D721Med (cell line): Measurements from ENCODE around the gene CORO2B.
A peak's percentile ranks its signal among the peaks of the same experiment; 100 is the strongest.

Experiments
- DNase-seq: peaks from one replicate; pipeline ENCODE4 v3.0.0; 2011; ENCODE audit warnings: low spot score; ENCODE audit not compliant: insufficient read length
- FAIRE-seq: peaks from 2 replicates; lab custom pipeline; 2011; peaks lifted over from hg19 to GRCh38; lab: Jason Lieb, UNC
- TF ChIP-seq, protein P1 (sequence below): IDR thresholded peaks from 2 replicates; pipeline ENCODE4 v1.5.1; 2012; ENCODE audit warnings: mild to moderate bottlenecking, control low read depth; ENCODE audit not compliant: insufficient read depth; ENCODE audit errors: missing control alignments

CORO2B gene

DNA sequence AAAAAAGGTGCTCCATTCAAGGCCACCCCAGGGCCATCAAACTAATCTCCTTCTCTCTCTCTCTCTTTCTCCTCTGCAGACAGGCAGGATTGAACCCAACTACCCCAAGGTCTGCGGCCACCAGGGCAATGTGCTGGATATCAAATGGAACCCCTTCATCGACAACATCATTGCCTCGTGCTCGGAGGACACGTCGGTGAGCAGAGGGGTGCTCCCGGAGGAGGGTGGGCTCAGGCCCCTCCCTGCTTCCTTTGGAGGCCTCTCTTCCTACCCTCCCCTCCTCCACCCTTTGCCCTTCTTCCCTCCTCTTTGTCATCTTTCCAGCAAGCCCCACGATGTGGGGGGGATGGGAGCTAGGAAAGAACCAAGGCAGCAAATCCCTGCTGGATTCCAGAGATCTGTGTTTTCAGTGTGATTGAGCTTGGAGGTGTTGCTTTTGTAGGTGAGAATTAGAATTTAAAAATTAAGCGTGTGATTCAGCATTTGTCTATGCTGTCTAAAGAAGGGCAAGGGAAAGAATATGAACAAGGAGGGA lies 116.3 kb downstream of the CORO2B start:
- FAIRE-seq: no peak
- DNase-seq: no peak
- TF ChIP-seq, protein P1, sequence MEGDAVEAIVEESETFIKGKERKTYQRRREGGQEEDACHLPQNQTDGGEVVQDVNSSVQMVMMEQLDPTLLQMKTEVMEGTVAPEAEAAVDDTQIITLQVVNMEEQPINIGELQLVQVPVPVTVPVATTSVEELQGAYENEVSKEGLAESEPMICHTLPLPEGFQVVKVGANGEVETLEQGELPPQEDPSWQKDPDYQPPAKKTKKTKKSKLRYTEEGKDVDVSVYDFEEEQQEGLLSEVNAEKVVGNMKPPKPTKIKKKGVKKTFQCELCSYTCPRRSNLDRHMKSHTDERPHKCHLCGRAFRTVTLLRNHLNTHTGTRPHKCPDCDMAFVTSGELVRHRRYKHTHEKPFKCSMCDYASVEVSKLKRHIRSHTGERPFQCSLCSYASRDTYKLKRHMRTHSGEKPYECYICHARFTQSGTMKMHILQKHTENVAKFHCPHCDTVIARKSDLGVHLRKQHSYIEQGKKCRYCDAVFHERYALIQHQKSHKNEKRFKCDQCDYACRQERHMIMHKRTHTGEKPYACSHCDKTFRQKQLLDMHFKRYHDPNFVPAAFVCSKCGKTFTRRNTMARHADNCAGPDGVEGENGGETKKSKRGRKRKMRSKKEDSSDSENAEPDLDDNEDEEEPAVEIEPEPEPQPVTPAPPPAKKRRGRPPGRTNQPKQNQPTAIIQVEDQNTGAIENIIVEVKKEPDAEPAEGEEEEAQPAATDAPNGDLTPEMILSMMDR: no peak

DNA sequence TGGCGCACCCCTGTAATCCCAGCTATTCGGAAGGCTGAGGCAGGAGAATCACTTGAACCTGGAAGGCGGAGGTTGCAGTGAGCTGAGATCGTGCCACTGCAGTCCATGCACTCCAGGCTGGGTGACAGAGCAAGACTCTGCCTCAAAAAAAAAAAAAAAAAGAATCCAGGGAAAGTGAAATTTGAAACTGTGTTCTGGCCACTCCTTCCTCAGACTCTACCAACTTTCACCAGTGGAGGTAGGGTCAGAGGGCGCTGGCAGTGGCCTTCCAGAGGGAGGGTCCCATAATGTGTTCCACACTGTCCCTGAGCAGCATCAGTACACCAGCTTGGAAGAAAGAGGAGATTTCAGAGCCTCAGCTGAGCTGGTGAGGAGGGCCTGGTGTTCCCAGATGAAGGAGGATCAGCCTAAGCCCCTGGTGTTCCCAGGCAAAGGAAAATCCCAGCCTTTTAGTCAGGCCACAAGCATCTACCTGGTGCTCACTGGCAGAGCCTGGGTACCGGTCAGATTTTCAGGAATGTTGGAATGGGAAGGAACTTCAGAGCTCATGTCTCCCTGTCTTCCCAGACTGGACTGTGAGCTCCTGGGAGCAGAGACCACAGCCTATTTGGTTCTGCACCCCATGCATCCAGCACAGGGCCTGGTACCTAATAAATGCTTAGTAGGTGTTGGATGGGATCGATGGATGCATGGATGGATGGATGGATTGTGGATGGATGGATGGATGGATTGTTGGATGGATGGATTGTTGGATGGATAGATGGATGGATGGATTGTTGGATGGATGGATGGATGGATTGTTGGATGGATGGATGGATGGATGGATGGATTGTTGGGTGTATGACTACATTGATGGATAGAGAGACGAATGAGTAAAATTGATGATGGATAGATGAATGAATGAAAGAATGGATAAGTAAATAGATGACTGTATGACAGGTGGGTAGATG lies 117.9 kb downstream of the CORO2B start:
- TF ChIP-seq, protein P1: no peak
- no peak for FAIRE-seq
- DNase-seq: no peak

DNA sequence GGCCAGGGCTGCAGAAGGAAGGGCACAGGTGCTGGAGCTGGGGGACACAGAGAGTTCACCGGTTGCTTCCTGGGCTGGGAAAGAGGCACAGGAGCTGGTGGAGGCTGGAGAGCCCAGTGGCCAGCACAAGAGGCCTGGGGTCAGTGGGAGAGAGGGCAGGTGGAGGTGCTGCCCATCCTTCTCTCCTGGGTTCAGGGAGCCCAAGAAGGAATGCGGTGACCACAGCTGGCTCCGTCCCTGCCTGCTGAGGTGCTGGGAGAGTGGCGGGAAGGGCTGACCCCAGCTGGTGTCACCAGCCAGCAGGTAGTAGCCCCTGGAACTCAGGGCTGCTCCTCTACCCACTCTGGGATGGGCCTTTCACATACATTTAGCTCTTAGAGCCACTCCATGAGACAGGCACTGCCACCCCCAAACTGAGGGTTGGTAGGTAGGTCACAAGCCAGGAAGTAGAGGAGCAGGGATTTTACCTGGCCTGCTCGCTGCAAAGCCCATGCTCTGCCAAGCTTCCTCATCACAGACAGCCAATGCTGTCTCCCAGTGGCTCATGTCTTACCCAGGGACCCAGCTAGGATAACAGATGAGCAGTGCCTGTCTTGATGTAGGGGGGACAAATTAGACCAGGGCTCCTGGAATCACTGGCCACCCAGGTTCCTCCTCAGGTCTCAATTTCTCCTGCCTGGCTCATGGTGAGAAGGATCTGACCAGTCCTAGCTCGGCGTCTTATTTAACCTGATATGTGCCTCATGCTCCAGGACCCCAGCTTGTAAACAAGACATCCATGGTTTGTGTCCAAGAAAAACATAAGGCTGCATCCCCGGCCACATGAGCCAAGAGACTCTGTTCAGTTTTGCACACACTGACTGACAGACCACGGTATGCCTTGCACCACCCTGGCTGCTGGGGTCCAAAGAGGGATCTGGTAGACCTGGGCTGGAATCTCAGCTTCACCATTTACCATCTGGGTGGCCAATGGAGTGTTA lies 119.2 kb downstream of the CORO2B start:
- TF ChIP-seq, protein P1: no peak
- no peak for FAIRE-seq
- DNase-seq: no peak

DNA sequence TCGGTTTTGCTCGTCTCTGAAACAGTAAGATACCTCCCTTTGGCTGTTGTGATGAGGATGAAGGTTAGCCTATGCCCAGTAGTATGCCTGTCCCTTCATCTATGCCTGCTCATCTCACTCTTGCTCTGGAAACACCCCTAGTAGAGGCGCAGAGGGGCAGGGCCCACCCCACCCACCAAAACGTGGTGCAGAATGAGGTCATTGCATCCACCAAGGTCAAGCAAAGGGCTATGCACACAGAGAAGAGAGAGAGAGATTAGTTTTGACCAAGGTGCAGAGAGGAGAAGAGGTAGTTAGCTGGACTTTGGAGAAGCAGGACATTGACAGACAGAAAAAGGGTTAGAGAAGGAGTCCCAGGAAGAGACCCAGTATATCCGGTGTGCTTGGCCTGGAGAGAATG lies 119.9 kb downstream of the CORO2B start:
- TF ChIP-seq, protein P1: no peak
- FAIRE-seq: no peak
- no peak for DNase-seq

DNA sequence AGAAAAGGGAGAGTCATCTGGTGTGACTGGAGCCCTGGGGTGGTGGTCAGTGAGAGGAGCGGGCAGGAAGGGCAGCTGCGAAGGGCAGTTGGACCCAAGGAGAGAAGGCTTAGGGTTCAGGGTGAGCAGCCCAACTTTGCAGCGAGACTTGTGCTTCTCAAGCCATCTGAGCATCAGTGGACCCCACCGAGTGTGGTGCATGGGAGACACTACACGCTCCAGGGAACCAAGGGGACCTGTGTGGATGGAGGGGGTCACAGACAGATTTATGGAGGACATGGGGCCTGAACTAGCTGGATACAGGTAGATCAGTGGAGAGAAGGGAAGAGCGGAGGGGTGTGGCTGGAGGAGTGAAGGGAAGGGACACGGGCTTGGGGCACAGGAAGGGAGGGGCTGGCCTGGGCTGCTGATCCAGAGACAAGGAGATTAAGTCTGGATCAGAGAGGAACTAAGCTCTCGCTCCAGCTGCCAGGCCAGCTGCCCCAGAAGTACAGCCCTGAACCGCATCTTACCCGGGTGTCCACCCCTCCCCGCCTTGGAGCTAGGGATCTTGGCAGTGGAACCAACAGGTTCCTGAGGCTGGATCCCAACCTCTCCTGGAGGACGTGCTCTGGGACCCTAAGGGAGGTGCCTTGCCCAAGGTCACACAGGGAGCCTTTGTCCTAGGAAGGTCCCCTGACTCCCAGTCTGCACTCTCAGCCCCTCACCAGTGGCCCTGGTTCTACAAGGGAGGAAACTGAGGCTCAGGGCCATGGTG lies 120.5 kb downstream of the CORO2B start:
- FAIRE-seq: peak; percentile 75
- peak; percentile 95 for DNase-seq
- TF ChIP-seq, protein P1: no peak

DNA sequence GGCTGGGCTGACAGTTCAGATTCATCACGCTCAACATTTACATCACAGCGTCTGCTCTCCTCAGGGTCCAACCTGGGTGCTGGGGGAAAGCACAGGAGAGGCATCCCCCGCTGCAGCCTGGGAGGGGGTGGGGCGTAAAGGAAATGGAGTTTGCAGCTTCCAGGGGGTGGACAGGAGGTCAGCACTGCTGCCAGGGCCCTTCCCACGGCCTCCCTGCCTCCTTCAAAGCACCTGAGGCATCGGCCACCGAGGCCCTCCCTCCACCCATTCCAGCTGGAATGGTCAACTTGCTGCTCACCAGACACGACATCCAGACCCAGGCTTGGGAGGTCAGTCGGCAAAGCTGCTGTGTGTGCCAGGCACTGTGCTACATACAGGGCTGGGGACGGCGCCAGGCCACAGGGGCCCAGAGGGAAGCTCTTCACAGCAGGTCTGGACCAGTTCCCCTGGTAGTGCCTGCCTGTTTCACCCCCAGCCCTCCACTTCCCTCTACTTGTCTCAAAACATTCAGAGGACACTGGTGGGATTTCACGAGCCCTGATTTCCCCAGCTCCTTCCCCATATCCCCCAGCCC lies 121.2 kb downstream of the CORO2B start:
- no peak for FAIRE-seq
- TF ChIP-seq, protein P1: no peak
- DNase-seq: no peak
